HG02678 (cell line): ENCODE measurements around the gene COL6A2.
"Not testable (repeated sequence)": the region's sequence is repeated elsewhere in the genome, so short reads cannot be mapped to it uniquely, and the experiment has no call there.

ENCODE experiments used
- ATAC-seq: cut with Tn5 transposase; IDR thresholded peaks from one replicate; pipeline ENCODE4 v1.9.1; 2021; ENCODE audit warnings: mild to moderate bottlenecking, moderate library complexity; ENCODE audit not compliant: unreplicated experiment

Gene COL6A2

DNA sequence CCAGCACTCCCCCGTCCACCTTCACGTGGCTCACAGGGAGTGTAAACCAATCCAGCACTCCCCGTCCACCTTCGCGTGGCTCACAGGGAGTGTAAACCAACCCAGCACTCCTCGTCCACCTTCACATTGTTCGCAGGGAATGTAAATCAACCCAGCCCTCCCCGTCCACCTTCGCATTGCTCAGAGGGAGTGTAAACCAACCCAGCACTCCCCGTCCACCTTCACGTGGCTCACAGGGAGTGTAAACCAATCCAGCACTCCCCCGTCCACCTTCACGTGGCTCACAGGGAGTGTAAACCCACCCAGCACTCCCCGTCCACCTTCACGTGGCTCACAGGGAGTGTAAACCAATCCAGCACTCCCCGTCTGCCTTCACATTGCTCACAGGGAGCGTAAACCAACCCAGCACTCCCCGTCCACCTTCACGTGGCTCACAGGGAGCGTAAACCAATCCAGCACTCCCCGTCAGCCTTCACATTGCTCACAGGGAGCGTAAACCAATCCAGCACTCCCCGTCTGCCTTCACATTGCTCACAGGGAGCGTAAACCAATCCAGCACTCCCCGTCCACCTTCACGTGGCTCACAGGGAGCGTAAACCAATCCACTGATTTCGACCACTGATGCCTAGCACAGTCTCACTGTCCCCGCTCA is 42.6 kb downstream of the COL6A2 start:
- not testable (repeated sequence) for ATAC-seq

DNA sequence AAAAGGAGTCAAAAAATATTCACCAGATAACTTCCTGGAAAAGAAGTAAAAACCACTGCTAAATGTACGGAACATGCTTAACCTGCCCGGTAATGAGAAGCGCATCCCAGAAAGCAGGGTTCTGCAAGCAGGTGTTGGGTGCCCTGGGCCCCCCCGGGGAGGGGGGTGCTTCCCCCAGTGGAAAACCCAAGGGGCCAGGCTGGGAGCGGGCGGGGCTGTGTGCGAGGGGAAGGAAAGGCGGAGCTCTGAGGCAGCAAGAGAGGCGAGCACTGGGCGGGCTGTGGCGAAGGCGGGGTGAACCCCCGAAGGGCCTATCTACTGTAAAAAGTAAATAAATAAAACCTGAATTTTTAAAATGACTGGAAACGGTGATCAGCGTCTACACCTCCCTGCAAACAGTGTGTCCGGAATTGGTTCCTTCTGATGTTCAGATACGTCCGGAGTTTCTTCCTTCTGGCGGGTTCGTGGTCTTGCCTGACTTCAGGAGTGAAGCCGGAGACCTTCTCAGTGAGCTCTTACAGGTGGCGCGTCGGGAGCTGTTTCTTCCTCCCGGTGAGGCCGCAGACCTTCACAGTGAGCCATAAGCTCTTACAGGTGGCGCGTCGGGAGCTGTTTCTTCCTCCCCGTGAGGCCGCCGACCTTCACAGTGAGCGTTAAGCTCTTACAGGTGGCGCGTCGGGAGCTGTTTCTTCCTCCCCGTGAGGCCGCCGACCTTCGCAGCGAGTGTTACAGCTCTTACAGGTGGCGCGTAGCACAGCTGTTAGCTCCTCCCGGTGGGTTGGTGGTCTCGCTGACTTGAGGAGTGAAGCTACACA is 44.1 kb downstream of the COL6A2 start:
- ATAC-seq = no peak

GRCh38 chr21:46142582-46143473 is 44.9 kb downstream of the COL6A2 start:
- no peak for ATAC-seq

GRCh38 chr21:46144464-46145070 is 46.7 kb downstream of the COL6A2 start:
- no peak for ATAC-seq

- no peak for ATAC-seq
Measured at GRCh38 chr21:46145159-46145839, 47.4 kb downstream of the COL6A2 start.

GRCh38 chr21:46145840-46146691 is 48.2 kb downstream of the COL6A2 start:
- ATAC-seq = no peak

DNA sequence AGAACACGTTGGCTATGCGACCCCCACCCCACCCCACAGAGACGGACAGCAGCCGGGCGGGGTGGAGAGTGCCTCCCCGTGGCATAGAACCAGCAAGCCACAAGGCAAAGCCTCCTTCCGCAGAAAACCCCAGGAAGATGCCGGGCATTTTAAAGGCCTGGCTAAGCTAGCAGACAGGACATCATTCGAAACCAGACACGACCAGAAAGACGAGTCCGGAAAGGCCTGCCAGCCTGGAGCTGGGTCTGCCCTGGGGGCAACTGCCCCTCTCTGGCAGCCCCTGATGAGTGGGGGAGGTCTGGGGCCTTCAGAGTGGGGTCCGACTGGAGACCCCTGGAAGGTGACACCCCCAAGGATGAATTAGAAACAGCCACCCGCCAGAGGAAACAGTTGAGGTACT is 48.9 kb downstream of the COL6A2 start:
- ATAC-seq = no peak

GRCh38 chr21:46147429-46147828 is 49.5 kb downstream of the COL6A2 start:
- ATAC-seq = not testable (repeated sequence)

DNA sequence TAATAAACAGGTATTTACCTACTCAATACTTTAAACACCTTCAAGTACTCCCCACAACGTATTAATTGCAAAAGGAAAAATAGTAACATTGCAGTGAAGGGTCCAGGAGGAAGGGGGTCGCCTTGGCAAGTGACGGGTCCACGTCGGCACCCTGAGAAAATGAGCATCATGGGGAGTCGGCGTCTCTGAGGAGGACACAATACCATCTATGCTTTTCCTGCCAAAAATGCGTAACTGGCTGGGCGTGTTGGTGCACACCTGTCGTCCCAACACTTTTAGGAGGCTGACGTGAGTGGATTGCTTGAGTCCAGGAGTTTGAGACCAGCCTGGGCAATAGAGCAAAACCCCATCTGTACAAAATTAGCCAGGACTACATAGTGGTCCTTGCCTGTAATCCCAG is 50.2 kb downstream of the COL6A2 start:
- ATAC-seq = no peak

DNA sequence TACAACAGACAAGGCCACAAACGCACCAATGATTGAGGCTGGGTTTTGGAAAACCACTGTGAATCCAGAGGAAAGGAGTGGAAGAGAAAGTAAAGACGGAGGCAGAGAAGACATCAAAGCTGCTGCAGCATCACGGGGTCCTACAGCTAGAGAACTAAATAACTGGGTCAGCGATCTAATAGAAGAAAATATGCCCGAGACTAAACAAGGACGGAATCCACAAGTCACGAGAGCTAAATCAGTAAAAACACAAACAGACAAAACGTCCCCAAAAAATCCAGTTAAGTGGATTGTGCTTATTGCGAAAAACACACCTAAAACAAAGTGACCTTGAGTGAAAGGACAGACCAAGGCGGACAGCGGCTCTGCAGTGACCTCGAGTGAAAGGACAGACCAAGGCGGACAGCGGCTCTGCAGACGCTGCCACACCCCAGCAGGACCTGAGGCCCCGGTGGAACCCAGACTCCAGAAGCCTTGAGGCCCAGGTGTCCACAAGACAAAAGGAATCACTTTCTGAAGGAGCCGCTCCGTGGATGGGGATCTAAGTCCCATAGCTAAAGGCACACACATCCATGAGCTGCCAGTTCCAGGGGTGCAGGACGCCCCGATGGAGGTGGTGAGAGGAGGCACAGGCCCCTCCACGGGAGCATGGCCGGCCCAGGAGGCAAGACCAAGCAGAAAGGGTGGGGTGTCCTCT is 51.4 kb downstream of the COL6A2 start:
- ATAC-seq = no peak

DNA sequence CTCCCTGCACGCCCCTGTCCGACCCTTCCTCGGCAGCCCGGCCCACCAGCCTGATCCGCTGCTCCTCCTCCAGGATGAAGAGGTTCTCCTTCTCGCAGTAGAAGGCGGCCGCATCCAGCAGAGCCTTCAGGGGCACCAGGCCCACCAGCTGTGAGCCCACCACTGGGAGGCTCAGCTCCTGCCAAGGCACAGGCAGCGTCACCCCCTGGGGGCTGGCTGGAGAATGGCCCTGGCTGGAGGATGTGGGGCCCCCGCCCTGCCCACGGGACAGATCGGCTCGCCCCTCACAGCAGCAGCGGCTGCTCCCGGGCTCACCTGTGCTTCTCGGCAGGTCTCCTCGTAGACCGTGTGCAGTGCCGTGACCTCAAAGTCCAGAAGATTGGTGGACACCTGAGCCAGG is 52.2 kb downstream of the COL6A2 start:
- no peak for ATAC-seq

- ATAC-seq = no peak
Measured at GRCh38 chr21:46150491-46151121, 52.7 kb downstream of the COL6A2 start.

GRCh38 chr21:46151261-46151988 is 53.5 kb downstream of the COL6A2 start:
- ATAC-seq = no peak

DNA sequence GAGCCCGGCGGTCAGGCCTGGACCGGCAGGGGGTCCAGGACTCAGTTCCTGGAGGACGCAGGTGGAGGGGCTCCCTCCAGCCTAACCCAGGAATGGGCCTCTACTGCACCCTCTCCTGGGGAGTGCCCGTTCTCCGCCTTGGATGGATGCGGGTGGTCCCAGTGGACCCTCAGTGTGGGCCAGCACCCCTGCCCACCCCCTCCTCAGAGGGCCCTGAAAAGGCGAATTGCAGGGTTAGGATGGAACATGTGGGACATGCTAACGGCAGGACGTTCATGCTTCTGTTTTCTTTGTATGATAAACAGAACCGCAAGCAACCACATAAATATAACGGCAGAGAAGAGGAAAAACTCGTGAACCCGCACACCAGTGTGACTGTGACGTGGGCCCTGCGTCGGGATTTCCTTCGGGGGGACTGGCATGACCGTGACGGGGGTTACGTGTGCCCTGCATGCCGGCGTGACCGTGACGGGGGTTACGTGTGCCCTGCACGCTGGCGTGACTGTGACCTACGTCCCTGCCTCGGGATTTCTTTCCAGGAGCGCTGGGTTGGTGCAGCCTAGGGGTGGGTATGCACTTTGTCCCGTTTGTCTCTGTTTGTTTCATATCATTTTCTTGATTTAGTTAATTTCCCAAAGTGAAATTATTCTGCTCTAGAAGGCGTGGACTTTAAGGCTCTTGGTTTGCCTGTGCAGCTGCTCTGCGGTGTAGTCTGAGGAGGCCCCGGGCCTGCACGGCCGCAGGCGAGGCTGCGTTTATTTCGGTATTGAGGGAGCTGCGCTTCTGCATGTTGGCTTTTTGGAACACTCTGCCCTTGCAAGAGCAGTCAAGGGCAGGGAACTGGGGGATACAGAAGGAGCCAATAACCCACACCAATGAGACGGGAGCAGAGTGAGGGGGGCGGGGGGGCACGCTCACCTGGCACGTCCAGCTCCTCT is 54.3 kb downstream of the COL6A2 start:
- no peak for ATAC-seq

GRCh38 chr21:46152927-46153246 is 55.0 kb downstream of the COL6A2 start:
- no peak for ATAC-seq

DNA sequence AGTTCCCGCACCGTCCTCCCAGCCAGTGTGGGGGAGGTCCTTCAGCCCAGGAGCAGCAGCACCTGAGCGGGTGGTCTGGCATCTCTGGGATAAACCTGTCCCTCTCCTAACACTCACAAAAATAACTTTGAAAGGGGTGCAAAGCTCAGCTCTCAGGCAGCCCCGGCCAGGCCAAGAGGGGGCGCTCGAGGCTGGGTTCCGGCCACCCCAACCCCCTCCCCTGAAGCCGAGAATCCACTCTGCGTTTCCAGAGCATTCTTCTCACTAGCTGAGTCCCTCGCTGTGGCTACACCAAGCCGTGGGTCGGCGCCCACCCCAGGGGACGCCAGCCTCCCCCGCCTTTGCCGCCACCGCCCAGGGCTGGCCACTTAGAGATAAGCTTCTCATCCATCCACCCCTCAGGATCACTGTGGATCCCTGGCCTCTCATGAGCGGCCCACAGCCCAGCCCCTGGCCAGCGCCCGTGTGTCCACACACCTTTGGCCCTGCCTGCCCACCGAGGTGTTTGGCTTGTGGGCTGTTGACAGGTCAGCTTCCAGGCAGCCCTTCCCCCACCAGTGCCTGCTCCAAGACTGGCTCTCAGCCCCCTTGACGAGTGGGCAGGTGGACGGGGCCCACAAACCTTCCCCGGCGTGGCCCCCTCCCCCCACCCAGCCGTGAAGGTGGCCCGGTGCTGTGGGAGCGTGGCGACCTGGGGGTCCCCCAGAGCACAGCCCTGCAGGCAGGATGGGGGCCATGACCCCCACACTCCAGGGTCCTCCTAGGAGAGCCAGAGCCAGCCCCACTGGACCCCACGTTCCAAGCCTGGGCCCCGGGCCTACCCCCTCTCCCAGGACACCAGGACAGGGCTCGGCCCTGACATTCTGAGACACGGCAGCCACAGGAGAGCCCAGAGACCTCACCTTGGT is 55.6 kb downstream of the COL6A2 start:
- ATAC-seq = no peak
